Measurements from ENCODE around the gene ACTR8. TPM values are rescaled to one million over a fixed set of nuclear protein-coding genes. Genes with fewer than 3 reads are reported as not detected.
A peak's percentile ranks its signal among the peaks of the same experiment; 100 is the strongest.

ACTR8 gene
- total RNA-seq, 1 experiment from 2014 or later = 27.1 TPM

GRCh38 chr3:53863145-53863544 lies 18.8 kb downstream of the ACTR8 start:
- no peak for DNase-seq (ENCODE audit: low read depth)

DNA sequence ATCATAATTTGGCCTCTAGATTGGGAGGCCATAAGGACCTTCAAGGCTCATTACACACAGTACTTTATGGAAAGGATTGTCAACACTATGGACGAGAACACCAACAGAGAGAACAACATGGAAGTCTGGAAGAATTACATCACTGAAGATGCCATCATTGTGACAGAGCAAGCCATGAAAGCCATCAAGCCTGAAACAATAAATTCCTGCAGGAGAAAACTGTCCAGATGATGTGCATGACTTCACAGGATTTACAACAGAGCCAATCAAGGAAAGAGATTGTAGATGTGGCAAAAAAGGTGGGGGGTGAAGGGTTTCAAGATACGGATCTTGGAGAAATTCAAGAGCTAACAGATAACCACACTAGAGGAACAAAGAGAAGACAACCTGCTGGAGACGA lies 19.7 kb downstream of the ACTR8 start:
- DNase-seq (ENCODE audit: low read depth) = no peak

GRCh38 chr3:53860196-53860595 lies 21.8 kb downstream of the ACTR8 start:
- DNase-seq (ENCODE audit: low read depth) = no peak

DNA sequence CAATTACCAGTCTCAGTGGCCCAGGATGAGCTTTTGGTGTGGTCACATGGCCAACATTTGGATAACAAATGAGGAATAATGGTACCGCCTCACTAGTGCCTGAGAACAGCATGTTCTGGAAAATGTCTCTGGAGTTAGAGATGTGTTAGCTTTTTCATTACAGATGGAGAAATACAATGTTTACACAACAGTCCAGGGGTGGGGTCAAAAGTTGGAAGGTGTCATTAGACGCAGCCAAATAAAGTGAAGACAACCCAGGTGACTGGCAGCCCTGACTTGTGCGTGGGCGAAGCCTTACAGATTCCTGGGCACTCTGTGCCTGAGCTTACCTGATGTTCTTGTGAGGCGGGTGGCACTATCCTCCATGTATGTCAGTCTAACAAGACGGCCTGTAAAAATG lies 22.8 kb downstream of the ACTR8 start:
- no peak for DNase-seq (ENCODE audit: low read depth)

GRCh38 chr3:53858096-53858741 lies 23.7 kb downstream of the ACTR8 start:
- no peak for DNase-seq (ENCODE audit: low read depth)

- DNase-seq (ENCODE audit: low read depth) = no peak
Measured at GRCh38 chr3:53856964-53857363, 25.0 kb downstream of the ACTR8 start.

GRCh38 chr3:53850895-53851294 lies 31.1 kb downstream of the ACTR8 start:
- DNase-seq (ENCODE audit: low read depth) = peak; percentile 20

DNA sequence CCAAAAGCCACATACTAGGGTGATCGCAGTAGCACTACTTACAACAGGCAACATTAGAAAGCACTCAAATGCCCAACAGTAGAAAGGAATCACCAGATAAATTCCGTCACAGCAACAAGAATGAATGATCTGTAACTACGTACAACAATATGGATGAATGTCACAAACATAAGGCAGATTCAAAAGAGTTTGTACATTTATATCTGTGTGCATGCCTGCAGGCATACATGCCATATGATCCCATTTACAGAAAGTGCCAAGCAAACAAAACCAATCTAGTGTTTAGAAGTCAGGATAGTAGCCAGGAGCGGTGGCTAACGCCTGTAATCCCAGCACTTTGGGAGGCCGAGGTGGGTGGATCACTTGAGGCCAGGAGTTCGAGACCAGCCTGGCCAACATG lies 32.0 kb downstream of the ACTR8 start:
- no peak for DNase-seq (ENCODE audit: low read depth)

- DNase-seq (ENCODE audit: low read depth) = no peak
Measured at GRCh38 chr3:53846851-53847155, 35.1 kb downstream of the ACTR8 start.

- peak; percentile 57 for DNase-seq (ENCODE audit: low read depth)
Measured at GRCh38 chr3:53846134-53846850, 35.7 kb downstream of the ACTR8 start, which contains the start of the genes CHDH and IL17RB. Gene CHDH (minus strand): TSS chr3:53846419. CDS start chr3:53824008, 22,411 bp downstream. Gene IL17RB (plus strand): TSS chr3:53846568. CDS start chr3:53846589, 21 bp downstream.

DNA sequence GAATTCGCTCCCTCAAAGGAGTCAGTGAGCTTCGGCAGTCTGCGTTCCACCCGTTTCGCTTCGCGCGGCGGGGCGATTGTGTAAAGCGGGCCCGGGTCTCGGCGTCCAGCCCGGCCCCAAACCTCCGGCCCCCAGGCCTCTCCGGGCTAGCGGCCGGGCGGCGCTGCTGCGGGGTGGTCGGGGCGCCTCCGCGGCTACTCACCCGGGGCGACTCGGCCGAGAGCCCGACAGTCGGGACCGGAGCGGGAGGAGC lies 36.1 kb downstream of the ACTR8 start:
- DNase-seq (ENCODE audit: low read depth) = no peak

- DNase-seq (ENCODE audit: low read depth) = peak; percentile 54
Measured at GRCh38 chr3:53845103-53845880, 36.7 kb downstream of the ACTR8 start.

DNA sequence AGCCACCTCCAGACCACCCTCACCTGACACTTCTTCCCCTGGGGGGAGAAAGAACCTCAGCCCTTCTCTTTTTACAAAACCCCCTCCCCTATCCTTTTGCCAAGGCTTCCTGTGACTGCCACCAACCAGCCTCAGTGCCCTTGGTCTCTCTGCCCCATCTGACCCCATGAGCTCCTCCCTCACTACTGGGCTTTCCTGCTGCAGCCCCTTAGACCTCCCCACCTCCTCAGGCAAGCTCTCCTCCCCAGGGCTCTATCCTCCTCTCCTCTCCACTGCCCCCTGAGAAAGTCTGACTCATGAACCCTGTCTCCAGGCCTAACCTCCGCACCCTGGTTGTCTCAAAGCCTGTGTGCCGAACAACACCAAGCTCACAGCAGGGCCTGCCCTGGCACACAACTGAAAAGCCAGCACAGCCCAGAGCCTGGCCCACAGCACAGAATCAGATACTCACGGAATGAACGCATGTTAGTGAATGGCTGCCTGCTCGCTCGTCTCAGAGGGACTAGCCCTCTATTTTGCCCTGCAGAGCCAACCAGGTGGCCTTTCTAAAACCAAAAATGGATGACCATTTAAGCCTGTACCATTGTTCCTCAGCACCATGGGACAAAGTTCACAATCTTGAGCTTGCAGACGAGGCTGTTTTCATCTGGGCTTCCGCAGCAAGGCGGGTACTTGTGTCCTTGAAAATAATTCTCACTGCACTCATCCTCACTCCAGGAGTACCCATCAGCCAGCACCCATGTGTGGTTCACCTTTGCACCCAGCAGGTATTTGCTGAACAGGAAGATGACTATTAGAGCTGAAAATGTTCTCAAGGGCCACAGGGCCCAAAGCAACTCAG lies 37.5 kb downstream of the ACTR8 start:
- peak; percentile 40 for DNase-seq (ENCODE audit: low read depth)

DNA sequence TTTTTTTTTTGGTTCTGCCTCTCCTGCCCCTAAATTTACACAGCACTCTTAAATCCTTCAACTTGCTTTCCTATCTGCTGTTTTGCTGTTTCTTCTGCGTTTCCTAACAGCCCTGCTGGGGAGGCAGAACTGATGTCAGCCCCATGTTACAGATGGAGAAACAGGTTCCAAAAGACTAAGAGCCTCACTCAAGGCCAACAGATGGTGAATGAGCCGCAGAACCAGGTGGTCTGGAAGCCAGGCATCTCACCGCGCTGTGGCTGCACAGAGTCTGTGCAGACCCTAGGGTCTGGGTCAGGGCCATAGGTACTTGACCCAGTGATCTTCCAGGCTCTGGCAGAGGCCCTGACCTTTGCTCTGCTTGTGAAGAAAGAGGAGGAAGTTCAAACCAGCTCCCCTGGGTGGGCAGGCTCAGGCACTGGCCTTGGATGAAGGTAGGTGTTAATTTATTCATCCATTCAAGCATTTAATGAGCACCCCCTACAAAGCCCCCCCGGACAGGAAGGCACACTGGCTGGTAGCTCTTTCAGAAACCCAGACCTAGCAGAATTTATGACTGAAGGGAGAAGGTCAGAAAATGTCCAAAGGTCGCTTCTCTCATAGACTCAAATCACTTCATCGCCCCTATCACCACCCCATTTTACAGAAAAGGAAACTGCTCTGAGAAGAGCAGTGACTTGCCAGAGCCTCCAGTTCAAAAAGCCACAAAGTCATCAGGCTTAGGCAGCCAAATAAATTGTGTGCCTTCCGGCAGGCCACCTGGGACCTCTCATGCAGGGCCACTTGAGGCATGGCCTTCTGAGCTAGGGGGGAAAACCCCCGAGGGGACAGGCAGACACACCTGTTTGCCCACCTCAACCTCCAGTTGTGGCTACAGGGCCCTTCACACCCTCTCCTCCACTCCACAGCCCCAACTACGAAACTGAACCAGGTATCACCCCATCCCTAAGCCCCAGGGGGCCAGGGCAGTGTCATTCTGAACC lies 38.5 kb downstream of the ACTR8 start:
- DNase-seq (ENCODE audit: low read depth) = no peak

GRCh38 chr3:53842436-53843194 lies 39.3 kb downstream of the ACTR8 start:
- peak; percentile 32 for DNase-seq (ENCODE audit: low read depth)

DNA sequence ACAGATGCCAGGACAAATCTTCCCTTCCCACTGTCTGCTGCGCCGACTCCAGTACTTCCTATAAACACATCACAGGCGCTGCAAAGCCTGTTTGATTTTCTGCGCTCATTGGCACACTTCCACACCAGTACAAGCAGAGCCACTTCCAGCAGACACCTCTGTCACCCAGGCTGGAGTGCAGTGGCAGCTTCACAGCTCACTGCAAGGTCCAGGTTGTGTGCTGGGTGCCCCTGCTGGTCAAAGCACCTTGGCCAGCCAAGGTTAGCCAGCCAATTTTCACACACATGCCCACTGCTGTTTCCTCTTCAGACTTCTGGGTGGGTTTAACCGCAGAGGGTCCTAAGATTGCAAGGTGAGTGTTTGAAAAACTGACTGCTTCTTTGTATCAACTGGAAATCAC lies 40.7 kb downstream of the ACTR8 start:
- no peak for DNase-seq (ENCODE audit: low read depth)

- peak; percentile 55 for DNase-seq (ENCODE audit: low read depth)
Measured at GRCh38 chr3:53837331-53837730, 44.6 kb downstream of the ACTR8 start.

DNA sequence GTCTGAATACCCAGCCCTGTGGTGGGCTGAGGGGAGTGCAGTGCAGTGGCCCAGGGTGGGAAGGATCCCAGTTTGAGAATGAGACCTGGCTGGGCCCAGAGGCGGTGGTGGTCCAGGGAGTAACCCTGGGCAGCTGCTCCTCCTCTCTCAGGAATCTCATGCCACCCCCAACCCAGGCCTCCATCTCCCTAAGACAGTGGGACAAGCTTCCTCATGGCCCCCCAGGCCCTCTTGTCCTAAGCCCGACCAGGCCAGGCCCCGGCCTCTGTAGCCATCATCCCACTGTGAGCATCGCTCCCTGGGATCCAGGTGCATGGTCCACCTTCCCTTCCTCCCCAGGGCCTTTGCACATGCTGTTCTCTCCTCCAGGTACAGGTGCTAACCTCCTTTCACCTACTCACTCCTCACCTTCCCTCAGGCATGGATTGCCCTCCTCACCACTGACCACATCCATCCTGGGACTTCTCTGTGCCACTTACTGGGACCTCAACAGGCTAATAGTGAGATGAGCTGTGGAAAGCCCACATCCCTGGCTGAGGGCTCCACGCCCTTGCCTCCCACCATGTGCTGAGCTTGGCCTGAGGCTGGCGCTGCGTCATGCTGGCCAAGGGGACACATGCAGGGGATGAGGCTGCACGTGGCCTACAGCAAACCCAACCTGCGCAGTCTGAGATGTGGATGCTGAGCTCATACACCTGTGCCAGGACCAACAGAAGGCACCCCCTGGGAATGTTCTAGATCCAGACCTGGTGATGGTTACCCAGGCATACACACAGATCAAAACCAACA lies 45.7 kb downstream of the ACTR8 start:
- DNase-seq (ENCODE audit: low read depth) = no peak

GRCh38 chr3:53835257-53835656 lies 46.7 kb downstream of the ACTR8 start:
- no peak for DNase-seq (ENCODE audit: low read depth)
